Measurements from ENCODE around the gene MARF1.
"Not testable (repeated sequence)": the region's sequence is repeated elsewhere in the genome, so short reads cannot be mapped to it uniquely, and the experiment has no call there.

MARF1 gene

DNA sequence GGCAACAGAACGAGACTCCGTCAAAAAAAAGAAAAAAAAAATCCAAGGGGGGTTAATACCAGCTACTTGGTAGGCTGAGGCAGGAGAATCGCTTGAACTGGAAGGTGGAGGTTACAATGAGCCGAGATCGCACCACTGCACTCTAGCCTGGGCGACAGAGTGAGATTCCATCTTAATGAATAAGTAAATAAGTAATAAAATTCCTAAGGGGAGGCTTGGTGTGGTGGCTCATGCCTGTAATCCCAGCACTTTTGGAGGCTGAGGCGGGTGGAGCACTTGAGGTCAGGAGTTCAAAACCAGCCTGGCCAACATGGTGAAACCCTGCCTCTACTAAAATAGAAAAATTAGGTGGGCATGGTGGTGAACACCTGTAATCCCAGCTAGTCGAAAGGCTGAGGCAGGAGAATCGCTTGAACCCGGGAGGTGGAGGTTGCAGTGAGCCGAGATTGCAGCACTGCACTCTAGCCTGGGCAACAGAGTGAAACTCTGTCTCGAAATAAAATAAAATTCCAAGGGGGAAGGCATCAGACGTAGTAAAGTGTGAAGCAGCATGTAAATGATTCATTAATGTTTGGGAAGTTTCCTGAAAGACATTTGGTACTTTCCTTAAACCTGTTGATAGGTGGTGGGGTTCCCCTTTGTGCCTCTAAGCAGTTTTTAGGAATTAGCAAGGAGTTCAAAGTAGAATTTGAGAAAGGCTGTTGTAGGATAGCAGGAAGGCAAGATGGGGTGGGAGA is 3.8 kb upstream of the MARF1 start:
- H3K27me3 Mint-ChIP-seq; H3K27ac Mint-ChIP-seq; H3K36me3 Mint-ChIP-seq (ENCODE audit: low read depth); H3K4me3 Mint-ChIP-seq; H3K9me3 Mint-ChIP-seq: not testable (repeated sequence)
- peaks cover 40% of the 10 kb centered on the region for H3K4me1 Mint-ChIP-seq (ENCODE audit: low read depth)

DNA sequence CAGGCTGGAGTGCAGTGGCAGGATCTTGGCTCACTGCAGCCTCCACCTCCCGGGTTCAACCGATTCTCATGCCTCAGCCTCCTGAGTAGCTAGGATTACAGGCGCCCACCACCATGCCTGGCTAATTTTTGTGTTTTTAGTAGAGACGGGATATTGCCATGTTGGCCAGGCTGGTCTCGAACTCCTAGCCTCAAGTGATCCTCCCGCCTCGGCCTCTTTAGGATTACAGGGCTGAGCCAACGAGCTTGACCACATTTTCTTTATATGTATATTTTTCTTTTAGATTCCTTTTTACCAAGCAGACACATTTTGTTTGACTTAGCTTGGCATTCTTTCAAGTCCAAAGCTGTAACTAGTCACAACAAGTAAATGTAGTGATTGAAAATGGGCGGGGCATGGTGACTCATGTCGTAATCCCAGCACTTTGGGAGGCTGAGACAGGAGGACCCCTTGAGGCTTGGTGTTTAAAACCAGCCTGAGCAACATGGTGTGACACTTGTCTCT is 2.1 kb upstream of the MARF1 start:
- H3K27me3 Mint-ChIP-seq; H3K4me3 Mint-ChIP-seq; H3K9me3 Mint-ChIP-seq; H3K36me3 Mint-ChIP-seq (ENCODE audit: low read depth); H3K27ac Mint-ChIP-seq: not testable (repeated sequence)
- H3K4me1 Mint-ChIP-seq (ENCODE audit: low read depth): peaks cover 53% of the 10 kb centered on the region

DNA sequence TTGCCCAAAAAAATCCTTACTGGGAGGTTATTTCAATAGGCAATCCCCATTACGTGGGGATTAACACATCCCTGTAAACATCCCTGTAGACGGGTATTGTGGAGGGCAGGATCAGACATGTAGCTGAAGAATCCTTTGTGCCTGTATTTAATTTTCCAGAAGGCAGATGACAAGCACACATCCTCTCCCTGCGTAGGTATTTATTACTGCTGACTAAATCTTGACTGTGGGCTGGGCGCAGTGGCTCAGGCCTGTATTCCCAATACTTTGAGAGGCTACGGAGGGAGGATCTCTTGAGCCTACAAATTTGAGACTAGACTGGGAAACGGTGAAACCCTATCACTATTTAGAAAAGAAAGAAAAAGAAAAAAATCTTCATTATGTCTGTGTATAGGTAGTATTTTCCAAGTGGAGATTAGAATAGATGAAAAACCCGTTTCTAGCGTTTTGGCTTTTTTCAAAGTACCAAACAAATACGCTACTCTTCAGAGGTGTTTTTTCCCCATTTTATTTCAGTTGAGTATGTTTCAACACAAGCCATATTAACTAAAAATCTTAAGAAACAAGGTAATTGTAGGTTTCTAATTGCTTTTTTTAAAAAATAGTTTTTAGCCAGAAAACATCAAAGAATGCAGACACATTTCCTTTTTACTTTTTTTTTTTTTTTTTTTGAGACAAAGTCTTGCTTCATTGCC is 1.5 kb upstream of the MARF1 start:
- no peaks in the 10 kb centered on the region for H3K9me3 Mint-ChIP-seq
- H3K4me1 Mint-ChIP-seq (ENCODE audit: low read depth): peaks cover 55% of the 10 kb centered on the region

DNA sequence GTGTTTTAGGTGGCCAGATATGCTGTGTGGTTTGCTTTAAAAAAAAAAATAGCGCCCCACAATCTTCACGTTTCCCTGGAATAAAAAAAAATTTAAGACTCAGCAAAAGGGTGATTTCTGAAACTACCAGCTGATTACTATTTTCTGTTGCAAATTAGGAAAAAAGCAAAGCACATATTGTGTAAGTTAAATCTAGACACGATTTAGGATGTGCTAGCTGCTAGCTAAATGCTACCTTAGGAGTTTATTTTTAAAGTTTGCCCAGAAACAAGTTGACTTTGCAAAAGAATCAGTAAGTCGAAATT is 944 bp upstream of the MARF1 start:
- H3K36me3 Mint-ChIP-seq (ENCODE audit: low read depth): peaks cover 7% of the 10 kb centered on the region
- H3K4me1 Mint-ChIP-seq (ENCODE audit: low read depth): peaks cover 59% of the 10 kb centered on the region
- H3K27me3 Mint-ChIP-seq: no peaks in the 10 kb centered on the region
- H3K9me3 Mint-ChIP-seq: no peaks in the 10 kb centered on the region
- peak overlapping the region; percentile 92 for H3K4me3 Mint-ChIP-seq
- H3K27ac Mint-ChIP-seq: peak overlapping the region; percentile 97

More for the DNA sequence above, 1.5 kb upstream of the MARF1 start:
- peak overlapping the region; percentile 97 for H3K27ac Mint-ChIP-seq
- no peaks in the 10 kb centered on the region for H3K27me3 Mint-ChIP-seq
- H3K4me3 Mint-ChIP-seq: peak overlapping the region; percentile 92
- H3K36me3 Mint-ChIP-seq (ENCODE audit: low read depth): peaks cover 4% of the 10 kb centered on the region

DNA sequence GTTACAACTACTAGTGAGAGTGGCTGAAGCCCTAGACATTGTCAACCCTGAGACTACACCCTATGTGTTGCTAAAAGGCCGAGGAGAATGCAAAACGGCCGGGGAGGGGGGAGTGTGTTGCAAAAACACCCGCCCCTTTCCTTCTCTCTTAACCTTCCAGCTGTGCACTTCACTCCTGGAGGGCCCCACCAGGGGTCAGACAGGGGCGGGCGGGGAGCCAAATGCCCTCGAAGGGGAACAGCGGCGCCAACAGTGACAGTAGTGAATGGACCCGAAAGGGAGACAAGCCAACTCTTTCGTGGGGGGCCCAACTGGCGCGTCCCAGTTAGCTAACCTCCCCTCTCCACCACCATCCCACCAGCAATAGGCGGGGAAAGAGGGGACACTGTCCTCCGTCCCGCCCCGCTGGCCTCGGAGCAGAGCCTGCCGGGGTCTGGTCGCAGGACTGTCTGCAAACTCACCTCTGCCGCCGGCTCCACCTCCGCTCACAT is 352 bp downstream of the MARF1 start:
- Mint-ChIP-seq H3K36me3 (ENCODE audit: low read depth) (peaks cover 20% of the 10 kb centered on the region), H3K4me1 (ENCODE audit: low read depth) (peaks cover 70% of the 10 kb centered on the region), H3K27me3 (no peaks in the 10 kb centered on the region)

DNA sequence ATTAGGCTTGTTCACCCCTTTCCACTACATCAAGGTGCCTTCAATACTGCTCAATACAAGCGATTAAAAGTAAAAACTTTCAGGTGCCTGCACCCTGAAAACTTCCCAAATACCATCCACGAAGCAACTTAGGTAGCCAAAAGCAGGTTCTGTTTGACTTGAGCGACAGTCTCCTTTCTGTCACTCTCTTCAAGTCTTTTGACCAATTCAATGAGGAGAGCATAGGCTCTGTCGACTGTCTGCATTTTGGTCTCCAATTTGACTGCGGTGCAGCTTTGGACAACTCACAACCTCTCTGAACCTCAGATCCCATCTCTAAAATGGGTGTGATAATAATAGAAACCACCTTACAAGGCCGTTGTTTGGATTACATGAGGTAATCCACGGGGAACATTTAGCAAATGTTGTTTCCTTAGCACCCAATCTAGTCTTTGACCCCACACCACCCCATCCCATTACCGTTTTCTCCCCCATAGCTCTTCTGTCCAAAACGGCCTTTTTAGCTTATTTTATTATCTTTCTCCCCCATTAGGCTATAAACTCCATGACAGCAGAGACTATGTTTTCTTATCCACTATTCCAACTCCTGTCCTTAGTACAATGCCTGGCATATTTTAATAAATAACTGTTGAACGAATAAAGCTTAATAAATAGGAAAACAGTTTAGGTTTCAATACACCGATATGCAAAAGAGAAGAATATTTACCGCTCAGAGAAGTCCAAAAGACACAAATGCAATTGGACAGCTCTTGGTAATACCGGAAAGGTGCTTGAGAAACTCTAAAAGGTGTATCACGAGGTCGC is 999 bp downstream of the MARF1 start:
- H3K4me1 Mint-ChIP-seq (ENCODE audit: low read depth): peaks cover 70% of the 10 kb centered on the region
- no peaks in the 10 kb centered on the region for H3K27me3 Mint-ChIP-seq
- H3K36me3 Mint-ChIP-seq (ENCODE audit: low read depth): peaks cover 27% of the 10 kb centered on the region
- H3K27ac Mint-ChIP-seq: peak overlapping the region; percentile 97
- no peaks in the 10 kb centered on the region for H3K9me3 Mint-ChIP-seq
- peak overlapping the region; percentile 92 for H3K4me3 Mint-ChIP-seq

More for the DNA sequence above, 352 bp downstream of the MARF1 start:
- H3K4me3 Mint-ChIP-seq: peak overlapping the region; percentile 92
- no peaks in the 10 kb centered on the region for H3K9me3 Mint-ChIP-seq
- peak overlapping the region; percentile 97 for H3K27ac Mint-ChIP-seq

DNA sequence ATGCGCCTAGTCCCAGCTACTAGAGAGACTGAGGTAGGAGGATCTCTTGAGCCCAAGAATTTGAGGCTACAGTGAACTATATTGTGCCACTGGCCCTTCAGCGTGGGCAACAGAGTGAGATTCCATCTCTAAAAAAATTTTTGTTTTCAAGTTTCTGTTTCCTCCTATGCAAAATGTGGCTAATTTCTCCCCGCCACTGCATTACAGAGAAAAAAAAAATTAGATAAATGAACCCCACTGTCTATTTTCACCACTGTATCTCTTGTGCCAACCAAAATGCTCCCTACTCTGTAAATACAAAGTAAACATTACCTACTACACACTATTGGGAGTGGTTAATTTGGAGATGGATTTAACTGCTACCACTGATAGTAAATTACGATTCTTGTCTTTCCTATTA is 2.0 kb downstream of the MARF1 start:
- Mint-ChIP-seq H3K9me3 (no peaks in the 10 kb centered on the region), H3K27me3 (no peaks in the 10 kb centered on the region)

DNA sequence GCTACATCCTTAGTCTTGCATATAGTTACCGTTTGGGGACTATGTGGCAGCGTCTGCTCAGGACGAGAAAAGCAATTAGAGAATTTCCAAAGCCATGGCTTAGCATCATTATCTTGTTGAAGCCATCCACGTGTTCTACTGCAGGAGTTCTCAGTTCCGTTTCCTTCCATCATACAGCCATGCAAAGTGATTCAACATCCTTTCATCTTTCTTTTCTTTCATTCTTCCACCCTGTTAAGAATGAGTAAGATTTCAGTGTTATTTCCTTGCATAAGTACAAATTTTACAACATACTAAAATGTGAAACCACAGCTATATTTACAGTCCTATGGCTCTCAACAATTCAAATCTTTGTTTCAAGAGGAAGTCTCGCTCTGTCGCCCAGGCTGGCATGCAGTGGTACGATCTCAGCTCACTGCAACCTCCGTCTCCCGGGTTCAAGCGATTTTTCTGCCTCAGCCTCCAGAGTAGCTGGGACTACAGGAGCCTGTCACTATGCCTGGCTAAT is 3.8 kb downstream of the MARF1 start:
- H3K27ac Mint-ChIP-seq: peak overlapping the region; percentile 97
- no peaks in the 10 kb centered on the region for H3K9me3 Mint-ChIP-seq
- no peaks in the 10 kb centered on the region for H3K27me3 Mint-ChIP-seq
- peaks cover 82% of the 10 kb centered on the region for H3K4me1 Mint-ChIP-seq (ENCODE audit: low read depth)
- H3K36me3 Mint-ChIP-seq (ENCODE audit: low read depth): peaks cover 55% of the 10 kb centered on the region
- H3K4me3 Mint-ChIP-seq: peak overlapping the region; percentile 76

More for the DNA sequence above, 2.0 kb downstream of the MARF1 start:
- H3K36me3 Mint-ChIP-seq (ENCODE audit: low read depth): peaks cover 37% of the 10 kb centered on the region
- peaks cover 76% of the 10 kb centered on the region for H3K4me1 Mint-ChIP-seq (ENCODE audit: low read depth)
- peak overlapping the region; percentile 92 for H3K4me3 Mint-ChIP-seq
- H3K27ac Mint-ChIP-seq: peak overlapping the region; percentile 97

DNA sequence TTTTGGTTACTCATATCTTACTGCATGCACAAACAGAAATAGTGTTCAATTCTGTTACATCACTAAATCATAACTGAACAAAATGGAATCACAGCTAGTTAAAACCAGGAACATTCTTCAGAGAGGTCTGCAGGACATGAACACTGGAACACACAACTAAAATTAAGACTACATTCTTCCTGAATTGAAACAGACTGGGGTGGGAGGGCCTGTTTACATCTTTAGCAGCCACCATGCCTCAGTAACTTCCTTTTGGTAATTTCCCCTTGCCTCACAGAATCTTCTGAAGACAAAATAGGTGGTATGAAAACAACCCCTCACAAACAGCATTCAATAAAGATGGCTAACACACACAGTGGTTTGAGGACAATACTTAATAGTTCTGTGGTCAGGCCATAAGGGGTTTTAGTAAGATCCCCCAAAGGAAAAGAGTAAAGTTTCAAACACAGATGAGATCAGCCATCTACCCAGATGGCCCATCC is 6.5 kb downstream of the MARF1 start:
- H3K27ac Mint-ChIP-seq: peak overlapping the region; percentile 86
- no peaks in the 10 kb centered on the region for H3K9me3 Mint-ChIP-seq
- no peaks in the 10 kb centered on the region for H3K27me3 Mint-ChIP-seq
- H3K4me3 Mint-ChIP-seq: peak overlapping the region; percentile 48
- H3K4me1 Mint-ChIP-seq (ENCODE audit: low read depth): peaks cover 90% of the 10 kb centered on the region
- peaks cover 79% of the 10 kb centered on the region for H3K36me3 Mint-ChIP-seq (ENCODE audit: low read depth)

DNA sequence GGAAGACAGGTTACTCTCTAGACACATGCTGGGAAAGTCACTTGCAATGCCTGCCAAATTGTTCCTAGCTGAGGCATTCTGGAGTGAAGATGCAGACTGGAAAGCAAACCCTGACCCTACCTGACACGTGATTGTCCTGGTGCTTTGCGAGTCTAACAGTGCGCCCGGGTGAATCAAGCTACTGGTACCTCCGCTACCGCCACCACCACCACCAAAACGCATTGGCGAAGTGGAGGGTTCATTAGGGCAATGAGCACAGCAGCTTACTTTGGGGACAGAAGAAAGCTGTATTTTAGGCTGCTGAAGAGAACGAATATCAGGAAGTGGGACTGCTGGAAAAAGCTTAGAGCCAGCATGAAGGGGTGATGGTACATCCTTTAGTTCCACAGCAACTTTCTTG is 7.0 kb downstream of the MARF1 start:
- H3K27me3 Mint-ChIP-seq: no peaks in the 10 kb centered on the region
- peak overlapping the region; percentile 86 for H3K27ac Mint-ChIP-seq
- H3K36me3 Mint-ChIP-seq (ENCODE audit: low read depth): peaks cover 83% of the 10 kb centered on the region
- H3K9me3 Mint-ChIP-seq: no peaks in the 10 kb centered on the region
- H3K4me1 Mint-ChIP-seq (ENCODE audit: low read depth): peaks cover 85% of the 10 kb centered on the region
- peak overlapping the region; percentile 48 for H3K4me3 Mint-ChIP-seq

DNA sequence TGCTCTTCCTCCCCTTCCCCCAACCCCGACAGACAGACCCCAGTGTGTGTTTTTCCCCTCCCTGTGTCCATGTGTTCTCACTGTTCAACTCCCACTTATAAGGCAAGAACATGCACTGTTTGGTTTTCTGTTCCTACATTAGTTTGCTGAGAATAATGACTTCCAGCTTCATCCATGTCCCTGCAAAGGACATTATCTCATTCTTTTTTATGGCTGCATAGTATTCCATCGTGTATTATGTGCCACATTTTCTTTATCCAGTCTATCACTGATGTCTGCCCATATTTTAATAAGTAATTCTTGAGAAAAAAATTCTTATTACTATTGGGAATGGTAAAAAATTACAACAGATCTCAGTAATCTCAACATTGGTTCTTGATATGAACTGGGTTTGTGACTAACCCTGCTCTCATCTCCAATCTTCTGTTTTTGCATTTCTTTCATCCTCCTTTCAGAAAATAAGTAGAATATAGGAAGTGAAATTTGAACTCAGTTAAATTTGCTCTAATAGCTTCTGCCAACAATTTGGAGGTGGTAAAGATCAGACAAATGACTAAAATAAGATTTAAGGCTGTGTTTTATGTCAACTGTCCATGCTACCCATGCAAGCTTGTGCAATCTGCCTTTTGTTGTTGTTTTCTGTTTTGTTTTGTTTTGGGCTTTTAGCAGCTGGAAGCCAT is 11.1 kb downstream of the MARF1 start:
- Mint-ChIP-seq H3K27ac (no peak overlapping the region), H3K9me3 (no peaks in the 10 kb centered on the region), H3K4me1 (ENCODE audit: low read depth) (peaks cover 47% of the 10 kb centered on the region), H3K36me3 (ENCODE audit: low read depth) (peaks cover 80% of the 10 kb centered on the region), H3K4me3 (no peak overlapping the region), H3K27me3 (no peaks in the 10 kb centered on the region)

DNA sequence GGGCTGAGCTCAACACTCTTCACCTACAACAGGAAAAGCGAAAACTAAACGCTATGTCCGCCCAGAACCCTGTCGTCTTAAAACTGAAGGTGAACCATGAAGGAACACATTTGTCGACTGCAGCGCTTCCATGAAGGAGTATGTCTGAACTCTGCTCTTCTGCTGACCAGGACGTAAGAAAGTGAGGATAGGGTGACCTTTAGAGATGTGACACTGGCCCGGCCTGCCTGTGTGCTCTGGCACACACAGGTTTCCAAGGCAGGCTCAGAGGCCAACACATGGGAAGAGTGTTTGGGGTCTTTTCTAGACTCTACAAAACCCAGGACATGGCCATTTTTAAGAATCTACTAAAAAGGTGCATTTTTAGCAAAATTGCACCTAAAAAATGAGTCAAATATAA is 21.1 kb downstream of the MARF1 start:
- Mint-ChIP-seq H3K4me1 (ENCODE audit: low read depth) (peaks cover 9% of the 10 kb centered on the region), H3K36me3 (ENCODE audit: low read depth) (peaks cover 73% of the 10 kb centered on the region), H3K4me3 (no peak overlapping the region), H3K27ac (no peak overlapping the region), H3K27me3 (no peaks in the 10 kb centered on the region), H3K9me3 (no peaks in the 10 kb centered on the region)

DNA sequence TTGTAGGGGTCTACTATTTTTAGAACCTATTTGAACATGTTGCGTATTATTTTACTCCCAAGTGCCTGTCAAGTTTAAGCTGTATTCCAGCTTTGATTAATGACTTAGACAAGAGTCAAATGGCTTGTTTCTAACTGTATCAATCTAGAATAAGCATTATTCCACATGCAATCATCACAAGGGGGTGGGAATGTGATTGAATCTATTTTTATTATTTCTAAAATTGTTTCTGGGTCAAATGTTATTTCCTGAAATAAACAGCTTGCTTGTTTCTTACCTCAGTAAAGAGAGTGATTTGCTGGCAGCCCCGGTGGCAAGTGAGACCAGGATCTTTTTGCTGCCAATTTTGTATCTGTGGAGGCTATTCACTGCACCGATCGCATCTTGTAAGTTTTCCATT is 21.5 kb downstream of the MARF1 start:
- Mint-ChIP-seq H3K36me3 (ENCODE audit: low read depth) (peaks cover 78% of the 10 kb centered on the region), H3K9me3 (no peaks in the 10 kb centered on the region), H3K27ac (no peak overlapping the region), H3K27me3 (no peaks in the 10 kb centered on the region), H3K4me1 (ENCODE audit: low read depth) (peaks cover 9% of the 10 kb centered on the region), H3K4me3 (no peak overlapping the region)

DNA sequence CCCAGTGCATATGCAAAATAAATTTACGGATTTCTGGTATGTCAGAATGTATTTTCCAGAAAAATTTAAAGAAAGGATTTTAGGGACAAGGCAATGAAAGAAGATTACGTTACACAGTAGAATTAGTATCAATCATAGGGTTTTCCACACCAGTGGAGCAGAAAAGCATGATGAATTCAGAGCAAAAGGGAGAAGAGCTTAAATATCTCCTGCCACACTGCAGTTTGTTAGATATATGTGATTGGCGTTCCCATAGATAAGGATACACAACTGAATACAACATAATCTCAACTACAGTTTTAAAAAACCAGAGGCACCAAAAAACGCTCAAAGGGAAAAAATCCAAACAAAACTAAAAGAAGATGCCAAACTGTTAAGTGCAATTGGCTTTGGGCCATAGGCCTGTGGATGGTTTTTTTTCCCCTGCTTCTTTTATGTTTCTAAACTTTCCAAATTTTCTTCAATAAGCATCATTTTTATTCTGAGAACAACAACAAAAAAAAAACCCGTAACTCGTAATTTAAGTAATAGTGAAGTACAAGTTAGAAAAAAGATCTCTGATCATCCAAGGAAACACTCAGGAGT is 22.3 kb downstream of the MARF1 start:
- peaks cover 9% of the 10 kb centered on the region for H3K4me1 Mint-ChIP-seq (ENCODE audit: low read depth)
- no peak overlapping the region for H3K4me3 Mint-ChIP-seq
- peak overlapping the region; percentile 41 for H3K27ac Mint-ChIP-seq
- no peaks in the 10 kb centered on the region for H3K9me3 Mint-ChIP-seq
- H3K27me3 Mint-ChIP-seq: no peaks in the 10 kb centered on the region
- H3K36me3 Mint-ChIP-seq (ENCODE audit: low read depth): peaks cover 80% of the 10 kb centered on the region

Measured in stimulated activated naive CD8-positive, alpha-beta T cell treated with anti-CD3 and anti-CD28 coated beads, Interleukin-15, Interleukin-2, amounts not matched to agents 100 ng/mL and 50 ng/mL, for 24 hours (primary cell).